Measurements from ENCODE around the gene NMUR2.

GRCh38 chr5:152388610-152389009 lies 16.5 kb downstream of the NMUR2 start:
- TF ChIP-seq EZH2phosphoT487 (IDR thresholded peaks at IDR 0.05; ENCODE audit: borderline replicate concordance) (no peak), CTCF (conservative IDR thresholded peaks at IDR 0.05; ENCODE audit: low read length) (no peak)

Data from Loucy (cell line).